ENCODE measurements around the gene ZNF407.
A peak's percentile ranks its signal among the peaks of the same experiment; 100 is the strongest.
"Not testable (repeated sequence)": the region's sequence is repeated elsewhere in the genome, so short reads cannot be mapped to it uniquely, and the experiment has no call there.

The ZNF407 gene

GRCh38 chr18:74597662-74598349, at the start of gene ZNF407:
ZNF407 (plus strand) TSS chr18:74597870; CDS start chr18:74631020, 33,150 bp downstream.
- DNase-seq: peak; percentile 81 to 86

- no peak for DNase-seq
These were observed 48.0 kb upstream of the ZNF407 start for GRCh38 chr18:74549591-74550104.

- DNase-seq: no peak
These were observed 46.8 kb upstream of the ZNF407 start for GRCh38 chr18:74550886-74551285.

- no peak for DNase-seq
These were observed 46.2 kb upstream of the ZNF407 start for GRCh38 chr18:74551452-74551851.

GRCh38 chr18:74551936-74552555, 45.6 kb upstream of the ZNF407 start:
- DNase-seq: peak; percentile 30 to 81

- no peak for DNase-seq
These were observed 41.5 kb upstream of the ZNF407 start for GRCh38 chr18:74556126-74556525.

GRCh38 chr18:74558096-74558495, 39.6 kb upstream of the ZNF407 start:
- no peak for DNase-seq

- no peak for DNase-seq
These were observed 35.4 kb upstream of the ZNF407 start for GRCh38 chr18:74562131-74562730.

- DNase-seq: no peak
These were observed 34.9 kb upstream of the ZNF407 start for GRCh38 chr18:74562775-74563174.

GRCh38 chr18:74563999-74564398, 33.7 kb upstream of the ZNF407 start:
- DNase-seq: no peak

- DNase-seq: not testable (repeated sequence)
These were observed 32.5 kb upstream of the ZNF407 start for GRCh38 chr18:74565164-74565563.

- not testable (repeated sequence) for DNase-seq
These were observed 31.7 kb upstream of the ZNF407 start for GRCh38 chr18:74565993-74566392.

- DNase-seq: no peak
These were observed 29.8 kb upstream of the ZNF407 start for GRCh38 chr18:74567822-74568221.

- no peak for DNase-seq
These were observed 28.3 kb upstream of the ZNF407 start for GRCh38 chr18:74569401-74569800.

- no peak for DNase-seq
These were observed 27.4 kb upstream of the ZNF407 start for GRCh38 chr18:74570266-74570665.

GRCh38 chr18:74571895-74572680, 25.6 kb upstream of the ZNF407 start:
- no peak for DNase-seq

- no peak for DNase-seq
These were observed 24.6 kb upstream of the ZNF407 start for GRCh38 chr18:74573053-74573452.

GRCh38 chr18:74574916-74575315, 22.8 kb upstream of the ZNF407 start:
- no peak for DNase-seq

- DNase-seq: no peak
These were observed 20.7 kb upstream of the ZNF407 start for GRCh38 chr18:74577019-74577418.

GRCh38 chr18:74579496-74580065, 18.1 kb upstream of the ZNF407 start:
- DNase-seq: no peak

GRCh38 chr18:74582642-74583041, 15.0 kb upstream of the ZNF407 start:
- no peak for DNase-seq

GRCh38 chr18:74587441-74587840, 10.2 kb upstream of the ZNF407 start:
- DNase-seq: no peak

GRCh38 chr18:74589021-74589420, 8.6 kb upstream of the ZNF407 start:
- no peak for DNase-seq

All from NCI-H524 (cell line).